Measurements from ENCODE around the gene HOXD12.

Gene HOXD12

GRCh38 chr2:176149939-176150583 is 50.5 kb downstream of the HOXD12 start:
- DNase-seq: no peak
- intact Hi-C loops (cut with DNase I): loop anchor here (10.0 kb wide), 1 partner anchor 995 kb away; no protein-coding TSS in a partner anchor

GRCh38 chr2:176150584-176151441 is 51.2 kb downstream of the HOXD12 start:
- intact Hi-C loops (cut with DNase I): no loop called here
- DNase-seq: no peak

- intact Hi-C loops (cut with DNase I): no loop called here
- DNase-seq: no peak
Measured at GRCh38 chr2:176151442-176152287, 52.1 kb downstream of the HOXD12 start, which contains the start of gene HOXD4. Gene HOXD4, plus strand, starts transcription at chr2:176151550. Its CDS starts 84 bp downstream, at chr2:176151634.

All from head of caudate nucleus (tissue), 42 donors.